WTC11 (cell line): ENCODE results near the gene SPRY1.

Experiments
- ATF1 ChIP-seq: sonication (generic); formaldehyde crosslinking; IDR thresholded peaks from 2 replicates; pipeline ENCODE4 v1.8.1; 2023; ENCODE audit warnings: mild to moderate bottlenecking, moderate library complexity, missing genetic modification reagents
- ATF6 ChIP-seq: sonication (generic); formaldehyde crosslinking; IDR thresholded peaks from 2 replicates; pipeline ENCODE4 v1.8.1; 2023; ENCODE audit warnings: mild to moderate bottlenecking, missing genetic modification reagents
- CDX4 ChIP-seq: fragments of 250-450 bp; sonication (Bioruptor Pico); IDR thresholded peaks from 2 replicates; pipeline ENCODE4 v1.9.0; 2021; ENCODE audit warnings: moderate library complexity, mild to moderate bottlenecking, inconsistent platforms, borderline replicate concordance
- CREM ChIP-seq: sonication (generic); formaldehyde crosslinking; IDR thresholded peaks from 2 replicates; pipeline ENCODE4 v1.8.1; 2022; ENCODE audit warnings: mild to moderate bottlenecking, missing genetic modification reagents, moderate library complexity
- CTCF ChIP-seq: fragments of 200-600 bp; IDR thresholded peaks from 2 replicates; pipeline ENCODE4 v1.8.0; 2022; ENCODE audit warnings: antibody characterized with exemption
- ELF4 ChIP-seq: sonication (generic); formaldehyde crosslinking; IDR thresholded peaks from 2 replicates; pipeline ENCODE4 v1.8.1; 2022; ENCODE audit warnings: low read depth, mild to moderate bottlenecking, moderate library complexity, missing genetic modification reagents
- ETV6 ChIP-seq: sonication (generic); formaldehyde crosslinking; IDR thresholded peaks from 2 replicates; pipeline ENCODE4 v1.8.1; 2022; ENCODE audit warnings: mild to moderate bottlenecking, missing genetic modification reagents
- FOXJ3 ChIP-seq: sonication (generic); formaldehyde crosslinking; IDR thresholded peaks from 2 replicates; pipeline ENCODE4 v1.9.0; 2021; ENCODE audit warnings: missing genetic modification reagents, mild to moderate bottlenecking, borderline replicate concordance
- HMGXB4 ChIP-seq: sonication (generic); formaldehyde crosslinking; IDR thresholded peaks from 2 replicates; pipeline ENCODE4 v1.8.1; 2023; ENCODE audit warnings: mild to moderate bottlenecking, moderate library complexity, missing genetic modification reagents
- IRF2 ChIP-seq: sonication (generic); formaldehyde crosslinking; IDR thresholded peaks from 2 replicates; pipeline ENCODE4 v1.8.0; 2022; ENCODE audit warnings: low read depth, missing genetic modification reagents, borderline replicate concordance
- MAX ChIP-seq: sonication (generic); formaldehyde crosslinking; IDR thresholded peaks from 2 replicates; pipeline ENCODE4 v1.8.0; 2022; ENCODE audit warnings: mild to moderate bottlenecking, missing genetic modification reagents
- NR3C1 ChIP-seq: sonication (generic); formaldehyde crosslinking; conservative IDR thresholded peaks from 2 replicates; pipeline ENCODE4 v1.8.1; 2023; ENCODE audit warnings: low read depth, mild to moderate bottlenecking, missing genetic modification reagents
- SP1 ChIP-seq: sonication (generic); formaldehyde crosslinking; conservative IDR thresholded peaks from 2 replicates; pipeline ENCODE4 v1.8.1; 2022; ENCODE audit warnings: missing genetic modification reagents
- ZNF416 ChIP-seq: fragments of 250-450 bp; sonication (Bioruptor Pico); IDR thresholded peaks from 2 replicates; pipeline ENCODE4 v1.9.0; 2021; ENCODE audit warnings: mild to moderate bottlenecking, inconsistent platforms

- no peak for TF ChIP-seq CTCF
- TF ChIP-seq ELF4: no peak
- TF ChIP-seq SP1 (CRISPR knock-in tag): no peak
- TF ChIP-seq ATF6 (CRISPR knock-in tag): no peak
- no peak for TF ChIP-seq FOXJ3 (CRISPR knock-in tag)
- TF ChIP-seq CDX4 (CRISPR knock-in tag): no peak
- TF ChIP-seq ZNF416 (CRISPR knock-in tag): no peak
- TF ChIP-seq ETV6: no peak
- no peak for TF ChIP-seq NR3C1 (CRISPR knock-in tag)
- no peak for TF ChIP-seq HMGXB4 (CRISPR knock-in tag)
- TF ChIP-seq ATF1 (CRISPR knock-in tag): no peak
- no peak for TF ChIP-seq IRF2 (CRISPR knock-in tag)
- no peak for TF ChIP-seq CREM
- TF ChIP-seq MAX (CRISPR knock-in tag): no peak
Observed at GRCh38 chr4:123364906-123365305, 31.7 kb upstream of the SPRY1 start.
